Measurements from ENCODE around the gene COASY.
A peak's percentile ranks its signal among the peaks of the same experiment; 100 is the strongest.

Gene COASY

GRCh38 chr17:42566215-42566882, 4.4 kb downstream of the COASY start:
- no peak; the same call in 2 of the 3 replicates for ATAC-seq
- TF ChIP-seq TCF4 (CRISPR knock-in tag; IDR thresholded peaks at IDR 0.05; ENCODE audit: borderline replicate concordance) (no peak), TSHZ2 (CRISPR knock-in tag; IDR thresholded peaks at IDR 0.05) (no peak), ARNTL (CRISPR knock-in tag; IDR thresholded peaks at IDR 0.05; ENCODE audit: borderline replicate concordance, low read depth) (no peak)
- TF ChIP-seq, protein P1, sequence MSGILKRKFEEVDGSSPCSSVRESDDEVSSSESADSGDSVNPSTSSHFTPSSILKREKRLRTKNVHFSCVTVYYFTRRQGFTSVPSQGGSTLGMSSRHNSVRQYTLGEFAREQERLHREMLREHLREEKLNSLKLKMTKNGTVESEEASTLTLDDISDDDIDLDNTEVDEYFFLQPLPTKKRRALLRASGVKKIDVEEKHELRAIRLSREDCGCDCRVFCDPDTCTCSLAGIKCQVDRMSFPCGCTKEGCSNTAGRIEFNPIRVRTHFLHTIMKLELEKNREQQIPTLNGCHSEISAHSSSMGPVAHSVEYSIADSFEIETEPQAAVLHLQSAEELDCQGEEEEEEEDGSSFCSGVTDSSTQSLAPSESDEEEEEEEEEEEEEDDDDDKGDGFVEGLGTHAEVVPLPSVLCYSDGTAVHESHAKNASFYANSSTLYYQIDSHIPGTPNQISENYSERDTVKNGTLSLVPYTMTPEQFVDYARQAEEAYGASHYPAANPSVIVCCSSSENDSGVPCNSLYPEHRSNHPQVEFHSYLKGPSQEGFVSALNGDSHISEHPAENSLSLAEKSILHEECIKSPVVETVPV (CRISPR knock-in tag; IDR thresholded peaks at IDR 0.05), result no peak
- TF ChIP-seq, protein P2, sequence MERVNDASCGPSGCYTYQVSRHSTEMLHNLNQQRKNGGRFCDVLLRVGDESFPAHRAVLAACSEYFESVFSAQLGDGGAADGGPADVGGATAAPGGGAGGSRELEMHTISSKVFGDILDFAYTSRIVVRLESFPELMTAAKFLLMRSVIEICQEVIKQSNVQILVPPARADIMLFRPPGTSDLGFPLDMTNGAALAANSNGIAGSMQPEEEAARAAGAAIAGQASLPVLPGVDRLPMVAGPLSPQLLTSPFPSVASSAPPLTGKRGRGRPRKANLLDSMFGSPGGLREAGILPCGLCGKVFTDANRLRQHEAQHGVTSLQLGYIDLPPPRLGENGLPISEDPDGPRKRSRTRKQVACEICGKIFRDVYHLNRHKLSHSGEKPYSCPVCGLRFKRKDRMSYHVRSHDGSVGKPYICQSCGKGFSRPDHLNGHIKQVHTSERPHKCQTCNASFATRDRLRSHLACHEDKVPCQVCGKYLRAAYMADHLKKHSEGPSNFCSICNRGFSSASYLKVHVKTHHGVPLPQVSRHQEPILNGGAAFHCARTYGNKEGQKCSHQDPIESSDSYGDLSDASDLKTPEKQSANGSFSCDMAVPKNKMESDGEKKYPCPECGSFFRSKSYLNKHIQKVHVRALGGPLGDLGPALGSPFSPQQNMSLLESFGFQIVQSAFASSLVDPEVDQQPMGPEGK (CRISPR knock-in tag; IDR thresholded peaks at IDR 0.05; ENCODE audit: borderline replicate concordance), result no peak

- TF ChIP-seq, protein P2 (CRISPR knock-in tag; IDR thresholded peaks at IDR 0.05; ENCODE audit: borderline replicate concordance), result no peak
- TF ChIP-seq ESRRG (CRISPR knock-in tag; IDR thresholded peaks at IDR 0.05), result no peak
- TF ChIP-seq POU6F1 (CRISPR knock-in tag; IDR thresholded peaks at IDR 0.05; ENCODE audit: borderline replicate concordance, low read depth), result no peak
- TF ChIP-seq TSHZ2 (CRISPR knock-in tag; IDR thresholded peaks at IDR 0.05), result no peak
- no peak for TF ChIP-seq ZFP30 (CRISPR knock-in tag; IDR thresholded peaks at IDR 0.05)
- TF ChIP-seq SNAI2 (CRISPR knock-in tag; IDR thresholded peaks at IDR 0.05), result no peak
- no peak for TF ChIP-seq ZNF70 (CRISPR knock-in tag; IDR thresholded peaks at IDR 0.05)
- TF ChIP-seq, protein P3, sequence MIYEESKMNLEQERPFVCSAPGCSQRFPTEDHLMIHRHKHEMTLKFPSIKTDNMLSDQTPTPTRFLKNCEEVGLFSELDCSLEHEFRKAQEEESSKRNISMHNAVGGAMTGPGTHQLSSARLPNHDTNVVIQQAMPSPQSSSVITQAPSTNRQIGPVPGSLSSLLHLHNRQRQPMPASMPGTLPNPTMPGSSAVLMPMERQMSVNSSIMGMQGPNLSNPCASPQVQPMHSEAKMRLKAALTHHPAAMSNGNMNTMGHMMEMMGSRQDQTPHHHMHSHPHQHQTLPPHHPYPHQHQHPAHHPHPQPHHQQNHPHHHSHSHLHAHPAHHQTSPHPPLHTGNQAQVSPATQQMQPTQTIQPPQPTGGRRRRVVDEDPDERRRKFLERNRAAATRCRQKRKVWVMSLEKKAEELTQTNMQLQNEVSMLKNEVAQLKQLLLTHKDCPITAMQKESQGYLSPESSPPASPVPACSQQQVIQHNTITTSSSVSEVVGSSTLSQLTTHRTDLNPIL (CRISPR knock-in tag; IDR thresholded peaks at IDR 0.05; ENCODE audit: low read depth), result no peak
- no peak for TF ChIP-seq ZFP3 (CRISPR knock-in tag; IDR thresholded peaks at IDR 0.05)
- no peak for TF ChIP-seq CSDC2 (CRISPR knock-in tag; IDR thresholded peaks at IDR 0.05)
- TF ChIP-seq ZNF8 (CRISPR knock-in tag; IDR thresholded peaks at IDR 0.05), result no peak
- TF ChIP-seq ZNF565 (CRISPR knock-in tag; conservative IDR thresholded peaks at IDR 0.05; ENCODE audit: low read depth), result no peak
- no peak for TF ChIP-seq ISL1 (CRISPR knock-in tag; IDR thresholded peaks at IDR 0.05)
- no peak for TF ChIP-seq ARNTL (CRISPR knock-in tag; IDR thresholded peaks at IDR 0.05; ENCODE audit: borderline replicate concordance, low read depth)
- no peak for TF ChIP-seq GLIS3 (CRISPR knock-in tag; IDR thresholded peaks at IDR 0.05)
- no peak for TF ChIP-seq ZC3H10 (CRISPR knock-in tag; IDR thresholded peaks at IDR 0.05)
- ATAC-seq, result peak; percentile 78
These were observed 5.1 kb downstream of the COASY start, which contains the start of gene MLX for GRCh38 chr17:42566883-42567573. TSS of gene MLX (plus strand) at chr17:42567100. CDS start at chr17:42567125, 25 bp downstream.

Measured in SK-N-SH treated with all-trans-retinoic acid at 6 μM for 48 hours (cell line).